GM19452 (cell line): ENCODE results near the gene RBM14.
A peak's percentile ranks its signal among the peaks of the same experiment; 100 is the strongest.
"Not testable (repeated sequence)": the region's sequence is repeated elsewhere in the genome, so short reads cannot be mapped to it uniquely, and the experiment has no call there.

ENCODE experiments used
- ATAC-seq: cut with Tn5 transposase; IDR thresholded peaks from one replicate; pipeline ENCODE4 v1.9.1; 2021; ENCODE audit not compliant: unreplicated experiment

Gene RBM14, protein sequence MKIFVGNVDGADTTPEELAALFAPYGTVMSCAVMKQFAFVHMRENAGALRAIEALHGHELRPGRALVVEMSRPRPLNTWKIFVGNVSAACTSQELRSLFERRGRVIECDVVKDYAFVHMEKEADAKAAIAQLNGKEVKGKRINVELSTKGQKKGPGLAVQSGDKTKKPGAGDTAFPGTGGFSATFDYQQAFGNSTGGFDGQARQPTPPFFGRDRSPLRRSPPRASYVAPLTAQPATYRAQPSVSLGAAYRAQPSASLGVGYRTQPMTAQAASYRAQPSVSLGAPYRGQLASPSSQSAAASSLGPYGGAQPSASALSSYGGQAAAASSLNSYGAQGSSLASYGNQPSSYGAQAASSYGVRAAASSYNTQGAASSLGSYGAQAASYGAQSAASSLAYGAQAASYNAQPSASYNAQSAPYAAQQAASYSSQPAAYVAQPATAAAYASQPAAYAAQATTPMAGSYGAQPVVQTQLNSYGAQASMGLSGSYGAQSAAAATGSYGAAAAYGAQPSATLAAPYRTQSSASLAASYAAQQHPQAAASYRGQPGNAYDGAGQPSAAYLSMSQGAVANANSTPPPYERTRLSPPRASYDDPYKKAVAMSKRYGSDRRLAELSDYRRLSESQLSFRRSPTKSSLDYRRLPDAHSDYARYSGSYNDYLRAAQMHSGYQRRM

DNA sequence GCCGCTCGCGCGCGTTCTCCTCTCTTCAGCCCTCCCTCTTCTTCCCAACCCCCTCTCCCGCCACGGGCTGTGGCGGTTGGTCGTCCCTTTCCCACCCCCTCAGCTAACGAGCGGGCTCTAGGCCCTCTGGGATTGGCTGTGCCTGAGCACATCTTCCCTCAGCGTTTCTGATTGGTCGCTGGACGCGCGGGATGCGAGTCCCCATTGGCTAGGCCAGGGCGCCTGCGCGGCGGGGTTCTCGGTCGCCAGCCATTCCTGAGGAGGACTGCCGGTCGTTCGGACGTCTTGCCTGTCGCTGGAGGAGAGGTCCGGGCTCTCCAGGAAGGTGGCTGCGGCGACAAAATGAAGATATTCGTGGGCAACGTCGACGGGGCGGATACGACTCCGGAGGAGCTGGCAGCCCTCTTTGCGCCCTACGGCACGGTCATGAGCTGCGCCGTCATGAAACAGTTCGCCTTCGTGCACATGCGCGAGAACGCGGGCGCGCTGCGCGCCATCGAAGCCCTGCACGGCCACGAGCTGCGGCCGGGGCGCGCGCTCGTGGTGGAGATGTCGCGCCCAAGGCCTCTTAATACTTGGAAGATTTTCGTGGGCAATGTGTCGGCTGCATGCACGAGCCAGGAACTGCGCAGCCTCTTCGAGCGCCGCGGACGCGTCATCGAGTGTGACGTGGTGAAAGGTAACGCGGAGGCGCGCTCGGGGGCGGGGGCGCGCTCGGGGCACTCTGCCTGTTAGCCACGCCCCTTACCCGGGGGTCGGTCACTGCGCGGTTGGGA, at the start of gene RBM14:
Gene RBM14 (plus strand): TSS at position 252 of the 776 bp plus-strand sequence. CDS start 91 bp downstream, at position 343.
- ATAC-seq, result peak; percentile 78

GRCh38 chr11:66567787-66568123, 48.7 kb upstream of the RBM14 start:
- no peak for ATAC-seq

DNA sequence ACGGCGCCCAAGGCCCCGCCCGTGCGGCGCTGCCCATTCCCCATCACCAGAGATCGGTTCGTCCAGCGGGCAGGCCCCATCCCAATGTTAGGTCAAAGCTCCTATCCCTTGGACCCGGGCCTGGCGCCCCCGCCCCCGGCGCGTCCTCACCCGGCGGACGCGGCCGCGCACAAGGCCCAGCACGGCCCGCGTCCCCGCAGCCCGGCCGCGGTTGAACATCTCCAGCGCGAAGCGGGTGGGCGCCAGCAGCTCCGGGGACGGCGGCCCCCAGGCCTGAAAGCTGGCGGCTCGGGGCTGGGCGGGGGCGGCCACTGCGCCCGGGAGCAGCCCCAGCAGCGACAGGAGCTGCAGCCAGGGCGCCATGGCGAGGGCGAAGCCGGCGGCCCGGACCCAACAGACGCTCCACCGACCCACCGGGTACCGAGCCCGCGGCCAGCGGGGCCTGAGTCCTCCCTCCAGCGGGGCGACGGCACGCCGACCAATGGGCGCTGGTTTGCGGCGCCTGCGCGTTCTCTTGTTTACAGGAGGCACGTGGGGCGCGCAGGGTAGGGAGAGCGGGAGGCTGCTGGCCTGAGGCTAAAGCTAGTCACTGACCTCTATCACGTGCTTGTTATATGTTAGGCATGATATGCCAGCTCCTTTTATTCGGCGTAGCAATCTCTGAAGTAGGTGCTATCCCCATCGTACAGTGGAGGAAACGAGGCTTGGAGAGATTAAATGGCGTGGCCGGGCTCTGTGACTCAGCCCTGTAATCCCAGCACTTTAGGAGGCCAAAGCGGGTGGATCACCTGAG, 48.1 kb upstream of the RBM14 start, which contains the start of gene CTSF:
Gene CTSF (minus strand): TSS at position 483 of the 793 bp plus-strand sequence. CDS start 120 bp downstream, at position 363.
- ATAC-seq, result no peak

GRCh38 chr11:66569076-66569475, 47.4 kb upstream of the RBM14 start:
- no peak for ATAC-seq

- no peak for ATAC-seq
Measured at GRCh38 chr11:66570079-66570849, 46.2 kb upstream of the RBM14 start.

DNA sequence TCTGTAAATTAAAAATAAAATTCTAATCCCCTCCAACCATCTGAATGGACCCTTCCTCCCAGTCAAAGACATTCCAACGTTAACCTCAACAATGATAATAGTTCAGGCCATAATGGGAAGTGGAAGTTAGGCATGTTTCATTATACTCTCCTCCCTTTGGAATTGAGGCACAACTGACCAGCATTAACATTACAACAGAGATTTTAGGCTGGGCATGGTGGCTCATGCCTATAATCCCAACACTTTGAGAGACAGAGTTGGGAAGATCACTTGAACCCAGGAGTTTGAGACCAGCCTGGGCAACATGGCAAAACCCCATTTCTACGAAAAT, 45.6 kb upstream of the RBM14 start:
- ATAC-seq, result no peak

DNA sequence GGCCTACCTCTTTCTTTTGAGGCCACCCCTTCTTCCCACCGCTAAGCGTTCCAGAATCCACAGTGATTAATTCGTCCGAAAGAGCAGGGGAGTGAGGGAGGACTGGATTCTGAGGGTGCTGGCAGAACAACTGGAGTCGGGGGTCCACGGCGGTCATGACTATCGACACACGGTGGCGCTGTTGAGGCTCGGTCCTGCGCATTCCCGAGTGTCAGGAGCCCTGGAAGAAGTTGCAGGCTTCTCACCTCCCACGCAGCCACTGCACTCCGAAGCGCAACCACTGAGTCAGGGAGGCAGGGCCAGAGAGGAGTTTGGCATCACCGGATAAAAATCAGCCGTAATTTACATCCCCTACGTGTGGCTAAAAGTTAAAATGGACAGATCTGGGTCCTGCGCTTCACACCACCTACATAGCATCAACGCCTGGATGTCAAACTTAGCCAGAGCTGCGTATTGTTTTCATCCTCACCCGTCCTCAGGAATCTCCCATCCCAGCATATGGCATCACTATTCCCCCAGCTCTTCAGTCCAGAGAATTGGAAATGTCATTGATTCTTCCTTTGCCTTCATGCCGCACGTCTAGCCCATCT, 37.3 kb upstream of the RBM14 start:
- no peak for ATAC-seq

GRCh38 chr11:66580803-66581202, 35.6 kb upstream of the RBM14 start:
- ATAC-seq, result no peak

DNA sequence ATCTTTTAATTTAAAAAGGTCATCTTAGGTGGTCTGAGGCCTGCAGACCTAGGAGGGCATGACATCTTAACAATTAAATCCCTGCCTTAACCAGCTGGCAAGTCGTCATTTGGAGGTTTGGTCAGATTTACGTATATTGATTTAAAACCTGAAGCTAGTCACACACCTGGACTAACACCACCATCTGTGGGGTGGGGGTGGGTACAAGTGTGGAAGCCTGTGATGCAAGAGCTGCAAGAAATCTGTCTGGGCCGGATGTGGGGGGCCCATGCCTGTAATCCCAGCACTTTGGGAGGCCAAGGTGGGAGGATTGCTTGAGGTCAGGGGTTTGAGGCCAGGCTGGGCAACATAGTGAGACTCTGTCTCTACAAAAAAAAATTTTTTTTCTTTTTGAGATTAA, 35.2 kb upstream of the RBM14 start:
- ATAC-seq, result no peak

GRCh38 chr11:66582565-66583147, 33.8 kb upstream of the RBM14 start:
- ATAC-seq, result not testable (repeated sequence)

DNA sequence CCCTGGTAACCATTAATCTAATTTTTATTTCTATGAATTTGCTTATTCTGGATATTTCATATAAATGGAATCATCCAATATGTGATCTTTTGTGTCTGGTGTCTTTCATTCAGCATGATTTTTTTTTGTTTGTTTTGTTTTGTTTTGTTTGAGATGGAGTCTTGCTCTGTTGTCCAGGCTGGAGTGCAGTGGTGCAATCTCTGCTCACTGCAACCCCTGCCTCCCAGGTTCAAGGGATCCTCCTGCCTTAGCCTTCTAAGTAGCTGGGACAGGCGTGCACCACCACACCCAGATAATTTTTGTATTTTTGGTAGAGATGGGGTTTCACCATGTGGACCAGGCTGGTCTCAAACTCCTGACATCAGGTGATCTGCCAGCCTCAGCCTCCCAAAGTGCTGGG, 31.0 kb upstream of the RBM14 start:
- ATAC-seq, result not testable (repeated sequence)

GRCh38 chr11:66586136-66586535, 30.3 kb upstream of the RBM14 start:
- ATAC-seq, result no peak

DNA sequence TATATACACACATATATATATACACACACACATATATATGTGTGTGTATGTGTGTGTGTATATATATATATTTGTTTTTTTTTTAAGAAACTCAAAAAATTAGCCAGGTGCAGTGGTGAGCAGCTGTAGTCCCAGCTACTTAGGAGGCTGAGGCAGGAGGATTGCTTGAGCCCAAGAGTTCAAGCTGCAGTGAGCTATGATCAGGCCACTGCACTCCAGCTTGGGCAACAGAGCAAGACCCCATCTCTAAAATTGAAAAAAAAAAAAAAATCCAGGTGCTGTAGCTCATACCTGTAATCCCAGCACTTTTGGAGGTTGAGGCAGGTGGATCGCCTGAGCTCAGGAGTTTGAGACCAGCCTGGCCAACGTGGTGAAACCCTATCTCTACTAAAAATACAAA, 27.1 kb upstream of the RBM14 start:
- not testable (repeated sequence) for ATAC-seq

DNA sequence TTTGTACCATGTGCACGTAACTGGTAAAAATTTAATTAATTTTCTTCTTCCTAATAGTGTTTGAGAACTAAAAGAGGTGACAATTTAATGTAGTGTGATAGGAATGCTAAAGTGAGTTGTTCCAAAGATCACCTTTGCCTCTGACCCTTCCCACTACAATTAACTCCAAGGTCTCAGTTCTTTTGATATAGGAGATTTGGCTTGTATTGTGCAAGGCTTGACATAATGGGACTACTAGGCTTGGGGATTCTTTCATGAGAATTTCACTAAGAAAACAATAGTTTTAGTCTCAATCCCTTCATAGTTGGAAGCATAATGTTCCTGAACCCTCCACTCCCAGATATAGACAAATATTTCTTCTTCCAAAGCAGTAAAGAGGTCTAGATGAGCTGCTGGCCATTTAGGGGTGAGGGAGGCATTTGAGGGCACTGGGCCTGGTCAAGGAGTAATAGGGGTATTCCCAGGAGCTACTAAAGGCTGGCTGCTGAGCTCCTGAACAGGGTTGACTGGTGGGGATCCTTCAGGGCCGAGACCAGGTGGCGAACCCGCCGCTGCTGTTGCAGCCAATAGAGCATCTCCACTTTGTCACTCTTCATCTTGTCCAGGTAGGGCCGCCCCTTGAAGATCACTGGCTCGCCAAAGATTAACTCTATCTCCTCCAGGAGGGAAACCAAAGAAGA, 26.3 kb upstream of the RBM14 start:
- ATAC-seq, result no peak

GRCh38 chr11:66591175-66591574, 25.3 kb upstream of the RBM14 start:
- ATAC-seq, result no peak

DNA sequence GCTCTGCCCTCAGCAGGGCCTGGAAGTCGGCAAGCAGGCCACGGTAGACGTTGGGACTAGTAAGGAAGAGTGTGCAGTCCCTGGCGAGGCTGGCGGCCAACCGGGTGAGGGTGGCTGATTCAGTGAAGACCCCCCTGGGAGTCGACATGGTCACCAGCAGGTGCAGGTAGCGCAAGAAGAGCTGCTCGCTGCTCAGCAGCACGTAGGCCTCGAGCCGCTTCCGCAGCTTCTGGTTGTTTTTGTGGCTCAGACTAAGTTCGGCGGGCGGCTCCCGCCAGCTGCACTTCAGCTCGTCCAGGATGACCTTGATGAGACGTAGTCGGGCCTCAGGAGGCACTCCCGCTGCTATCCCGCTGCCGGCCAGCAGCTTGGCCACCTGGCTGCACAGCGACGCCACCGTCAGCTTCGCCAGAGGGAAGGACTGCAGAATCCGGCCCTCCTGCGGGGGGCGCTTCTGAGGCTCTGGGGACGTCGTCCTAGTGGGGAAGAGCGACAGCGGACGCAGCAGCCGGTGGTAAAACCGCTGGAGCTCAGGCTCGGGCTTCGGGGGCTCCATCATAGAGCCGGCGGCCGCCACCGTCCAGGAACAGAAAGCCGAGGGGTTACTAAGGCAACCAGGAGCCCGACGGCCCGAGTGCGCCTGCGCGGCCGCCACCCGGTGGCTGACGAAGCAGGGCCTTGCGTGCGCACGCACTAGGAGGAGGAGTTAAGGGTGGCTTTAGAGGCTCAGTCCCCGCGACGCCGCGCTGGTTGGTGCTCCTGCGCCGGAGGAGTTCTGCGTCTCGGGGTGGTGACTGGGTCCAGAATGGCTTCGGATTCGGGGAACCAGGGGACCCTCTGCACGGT, 23.8 kb upstream of the RBM14 start, which contains the start of the genes CCDC87 and CCS:
Gene CCDC87 (minus strand): TSS at position 607 of the 846 bp plus-strand sequence. CDS start 48 bp downstream, at position 559.
Gene CCS (plus strand): TSS at position 729 of the 846 bp plus-strand sequence. CDS start 77 bp downstream, at position 806.
- peak; percentile 91 for ATAC-seq

DNA sequence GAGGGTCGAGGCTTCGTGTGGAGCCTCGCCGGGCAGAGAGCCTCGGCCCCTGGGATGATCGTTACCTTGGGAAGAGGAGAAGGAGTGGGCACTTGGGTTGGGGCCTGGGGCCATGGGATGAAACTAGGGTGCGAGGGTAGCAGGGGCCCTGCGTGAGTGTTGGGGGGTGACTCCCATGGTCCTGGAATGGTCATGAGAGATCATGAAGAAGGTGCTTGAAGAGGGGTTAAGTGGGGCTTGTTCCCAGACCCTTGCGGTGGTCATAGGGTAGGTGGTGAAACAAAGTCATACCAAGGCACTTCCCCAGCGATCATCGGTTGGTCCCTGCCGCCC, 23.2 kb upstream of the RBM14 start:
- ATAC-seq, result no peak

GRCh38 chr11:66593650-66594049, 22.8 kb upstream of the RBM14 start:
- ATAC-seq, result no peak
